ENCODE measurements around the gene PDZRN3. TPM values are rescaled to one million over a fixed set of nuclear protein-coding genes. Genes with fewer than 3 reads are reported as not detected.

PDZRN3 gene
- total and polyA plus RNA-seq, 2 of the 13 experiments (the other 11 are each of a cell fraction or from before 2014, with no cell fraction given) = not detected

GRCh38 chr3:73561494-73561893, 63.2 kb downstream of the PDZRN3 start:
- DNase-seq (ENCODE audit: low spot score) (no peak), FAIRE-seq (no peak), ATAC-seq (no peak)
- H3K4me1 ChIP-seq (ENCODE audit: insufficient read depth, low read length) = no peaks in the 10 kb centered on the region
- H3K27ac ChIP-seq (ENCODE audit: extremely low read length, insufficient read depth, low read length) = no peak overlapping the region
- H3K79me2 ChIP-seq (ENCODE audit: insufficient read depth, low read length) = no peaks in the 10 kb centered on the region
- no peak for TF ChIP-seq ZNF577 (CRISPR knock-in tag; IDR thresholded peaks at IDR 0.05; ENCODE audit: borderline replicate concordance, low read depth)
- no peak for TF ChIP-seq ZNF574 (CRISPR knock-in tag; IDR thresholded peaks at IDR 0.05)
- TF ChIP-seq ZFP62 (CRISPR knock-in tag; IDR thresholded peaks at IDR 0.05) = no peak
- no peak for TF ChIP-seq ZBTB37 (CRISPR knock-in tag; IDR thresholded peaks at IDR 0.05)
- BruUV-seq (replicated peaks) = no TSS peak
- ChIA-PET CTCF (ENCODE audit: low intra/inter-chr PET ratio, low total read pairs) (no interaction called here), POLR2A (no interaction called here)
- H3K9ac ChIP-seq (ENCODE audit: insufficient read depth, low read depth, low read length) = no peak overlapping the region
- H4K20me1 ChIP-seq (ENCODE audit: insufficient read depth, low read length) = no peaks in the 10 kb centered on the region
- H3K4me2 ChIP-seq (ENCODE audit: low read depth, low read length) = no peak overlapping the region
- intact Hi-C loops (cut with micrococcal nuclease; ENCODE audit: unreplicated experiment) = no loop called here
- no peaks in the 10 kb centered on the region for H3K27me3 ChIP-seq (ENCODE audit: control insufficient read depth in 1 of 2, insufficient read depth in 2 of 2, low read length in 2 of 2)
- 65% methylated on average over 10 of the region's 10 CpGs for WGBS (ENCODE audit: low lambda C conversion rate)
- no peak overlapping the region for H2AFZ ChIP-seq (ENCODE audit: low read length)
- H3K36me3 ChIP-seq (replicated peaks in 1 of 2; ENCODE audit: control insufficient read depth in 1 of 2, insufficient read depth in 2 of 2, low read length in 2 of 2) = no peaks in the 10 kb centered on the region
- no peaks in the 10 kb centered on the region for H3K9me3 ChIP-seq (ENCODE audit: low read length)
- H3K4me3 ChIP-seq (replicated peaks in 1 of 3; ENCODE audit: insufficient read depth in 1 of 3, low read depth in 2 of 3, low read length in 3 of 3) = no peak overlapping the region
- in situ Hi-C loops (cut with HindIII; ENCODE audit: extremely low pct_ligation_motif_present, low pct_unique_long_range_greater_than_20kb) = no loop called here

- no peaks in the 10 kb centered on the region for H3K9me3 ChIP-seq (ENCODE audit: low read length)
- WGBS (ENCODE audit: low lambda C conversion rate) = 45% methylated on average over 2 of the region's 2 CpGs
- ChIA-PET POLR2A (no interaction called here), CTCF (ENCODE audit: low intra/inter-chr PET ratio, low total read pairs) (no interaction called here)
- no TSS peak for BruUV-seq (replicated peaks)
- ATAC-seq (no peak), FAIRE-seq (no peak), DNase-seq (ENCODE audit: low spot score) (no peak)
- TF ChIP-seq ZFP82 (CRISPR knock-in tag; IDR thresholded peaks at IDR 0.05; ENCODE audit: borderline replicate concordance) = no peak
- TF ChIP-seq PHB2 (IDR thresholded peaks at IDR 0.05; ENCODE audit: partially characterized antibody) = no peak
- TF ChIP-seq SIX1 (CRISPR knock-in tag; IDR thresholded peaks at IDR 0.05; ENCODE audit: borderline replicate concordance) = no peak
- no peak for TF ChIP-seq ZNF891 (CRISPR knock-in tag; IDR thresholded peaks at IDR 0.05)
- TF ChIP-seq ZBTB7B (CRISPR knock-in tag; IDR thresholded peaks at IDR 0.05) = no peak
- no peak for TF ChIP-seq KDM2A (CRISPR knock-in tag; IDR thresholded peaks at IDR 0.05; ENCODE audit: borderline replicate concordance, low read depth)
- no peak for TF ChIP-seq ZNF160 (CRISPR knock-in tag; IDR thresholded peaks at IDR 0.05)
- TF ChIP-seq ZNF101 (CRISPR knock-in tag; IDR thresholded peaks at IDR 0.05; ENCODE audit: borderline replicate concordance, low read depth) = no peak
- TF ChIP-seq U2AF2 (IDR thresholded peaks at IDR 0.05; ENCODE audit: low read depth, low read length) = no peak
- H3K4me2 ChIP-seq (ENCODE audit: low read depth, low read length) = no peak overlapping the region
- no peak overlapping the region for H3K27ac ChIP-seq (ENCODE audit: extremely low read length, insufficient read depth, low read length)
- no peak overlapping the region for H3K9ac ChIP-seq (ENCODE audit: insufficient read depth, low read depth, low read length)
- H2AFZ ChIP-seq (ENCODE audit: low read length) = no peak overlapping the region
- no peaks in the 10 kb centered on the region for H4K20me1 ChIP-seq (ENCODE audit: insufficient read depth, low read length)
- intact Hi-C loops (cut with micrococcal nuclease; ENCODE audit: unreplicated experiment) (no loop called here), in situ Hi-C loops (cut with HindIII; ENCODE audit: extremely low pct_ligation_motif_present, low pct_unique_long_range_greater_than_20kb) (no loop called here)
- H3K4me3 ChIP-seq (replicated peaks in 1 of 3; ENCODE audit: insufficient read depth in 1 of 3, low read depth in 2 of 3, low read length in 3 of 3) = no peak overlapping the region
- no peaks in the 10 kb centered on the region for H3K79me2 ChIP-seq (ENCODE audit: insufficient read depth, low read length)
- no peaks in the 10 kb centered on the region for H3K27me3 ChIP-seq (ENCODE audit: control insufficient read depth in 1 of 2, insufficient read depth in 2 of 2, low read length in 2 of 2)
- no peaks in the 10 kb centered on the region for H3K4me1 ChIP-seq (ENCODE audit: insufficient read depth, low read length)
- H3K36me3 ChIP-seq (replicated peaks in 1 of 2; ENCODE audit: control insufficient read depth in 1 of 2, insufficient read depth in 2 of 2, low read length in 2 of 2) = no peaks in the 10 kb centered on the region
These were observed 65.0 kb downstream of the PDZRN3 start for GRCh38 chr3:73559749-73560148.

All from HepG2 (cell line).